ENCODE data around the gene CCDC120.

Gene CCDC120

DNA sequence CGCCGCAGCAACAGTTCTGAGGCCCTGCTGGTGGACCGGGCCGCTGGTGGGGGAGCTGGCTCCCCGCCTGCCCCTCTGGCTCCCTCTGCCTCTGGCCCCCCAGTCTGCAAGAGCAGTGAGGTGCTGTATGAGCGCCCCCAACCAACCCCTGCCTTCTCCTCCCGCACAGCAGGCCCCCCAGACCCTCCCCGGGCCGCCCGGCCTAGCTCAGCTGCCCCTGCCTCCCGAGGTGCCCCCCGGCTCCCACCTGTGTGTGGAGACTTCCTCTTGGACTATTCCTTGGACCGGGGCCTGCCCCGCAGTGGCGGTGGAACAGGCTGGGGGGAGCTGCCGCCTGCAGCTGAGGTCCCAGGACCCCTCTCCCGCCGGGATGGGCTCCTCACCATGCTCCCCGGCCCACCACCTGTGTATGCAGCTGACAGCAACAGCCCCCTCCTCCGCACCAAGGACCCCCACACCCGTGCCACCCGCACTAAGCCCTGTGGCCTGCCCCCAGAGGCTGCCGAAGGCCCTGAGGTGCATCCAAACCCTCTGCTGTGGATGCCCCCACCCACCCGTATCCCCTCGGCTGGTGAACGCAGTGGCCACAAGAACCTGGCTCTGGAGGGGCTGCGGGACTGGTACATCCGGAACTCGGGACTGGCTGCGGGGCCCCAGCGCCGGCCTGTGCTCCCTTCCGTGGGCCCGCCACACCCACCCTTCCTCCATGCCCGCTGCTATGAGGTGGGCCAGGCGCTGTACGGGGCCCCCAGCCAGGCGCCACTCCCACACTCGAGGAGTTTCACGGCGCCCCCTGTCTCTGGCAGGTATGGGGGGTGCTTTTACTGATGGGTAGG lies 8.7 kb downstream of the CCDC120 start:
- DNase-seq (no peak), ATAC-seq (replicated peaks) (no peak)
- Mint-ChIP-seq H3K27me3 (no peaks in the 10 kb centered on the region), H3K36me3 (ENCODE audit: insufficient read depth) (peaks cover 6% of the 10 kb centered on the region), H3K9me3 (no peaks in the 10 kb centered on the region), H3K4me1 (ENCODE audit: low read depth in 2 of 2) (peaks cover 0 to 3% of the 10 kb centered on the region in 2 donors), H3K27ac (no peak overlapping the region), H3K4me3 (no peak overlapping the region)

DNA sequence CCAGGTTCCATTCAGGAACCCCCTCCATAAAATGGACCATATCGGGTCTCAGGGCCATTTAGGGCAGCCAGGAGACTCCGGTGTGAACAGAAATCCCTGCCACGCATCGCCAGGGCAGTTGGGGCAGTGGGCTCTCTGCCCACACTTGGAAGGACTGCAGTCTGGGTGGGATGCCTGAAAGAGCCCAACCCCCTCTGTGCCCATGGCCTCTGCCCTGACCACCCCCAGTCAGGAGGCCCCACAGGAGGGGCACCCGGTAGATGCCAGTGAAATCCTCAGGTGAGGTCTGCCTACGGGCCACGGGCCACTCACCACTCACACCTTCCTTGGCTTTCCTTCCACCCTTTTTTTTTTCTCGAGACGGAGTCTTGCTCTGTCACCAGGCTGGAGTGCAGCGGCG lies 10.2 kb downstream of the CCDC120 start:
- H3K4me1 Mint-ChIP-seq (ENCODE audit: low read depth in 2 of 2) = peaks cover 8 to 14% of the 10 kb centered on the region in 2 donors

DNA sequence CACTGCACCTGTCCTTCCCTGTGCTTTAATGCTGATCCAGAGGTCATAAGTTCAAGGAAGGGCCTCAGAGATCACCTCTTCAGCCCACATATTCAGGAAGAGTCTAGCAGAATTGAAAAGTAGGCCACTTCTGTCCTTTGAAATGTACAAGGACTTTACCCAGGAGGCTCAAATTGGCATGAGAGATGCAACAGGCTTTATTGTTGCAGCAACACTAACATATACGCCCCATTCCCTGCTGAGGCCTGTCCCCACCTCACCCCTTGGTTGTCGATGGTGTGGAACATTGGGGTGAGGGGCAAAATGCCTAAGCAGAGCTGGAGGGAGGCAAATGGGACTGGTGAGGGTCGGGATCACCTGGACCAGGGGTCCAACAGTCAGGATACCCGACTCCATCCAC lies 12.2 kb downstream of the CCDC120 start:
- no peak for ATAC-seq (replicated peaks)
- Mint-ChIP-seq H3K9me3 (no peaks in the 10 kb centered on the region), H3K4me1 (ENCODE audit: low read depth in 2 of 2) (peaks cover 8 to 16% of the 10 kb centered on the region in 2 donors), H3K27ac (peak overlapping the region in 1 of 2 donors; percentile 79), H3K4me3 (no peak overlapping the region), H3K27me3 (no peaks in the 10 kb centered on the region), H3K36me3 (ENCODE audit: insufficient read depth) (peaks cover 15% of the 10 kb centered on the region)
- no peak for DNase-seq

More for the DNA sequence above, 10.2 kb downstream of the CCDC120 start:
- DNase-seq (no peak), ATAC-seq (replicated peaks) (no peak)
- no peaks in the 10 kb centered on the region for H3K27me3 Mint-ChIP-seq
- peaks cover 13% of the 10 kb centered on the region for H3K36me3 Mint-ChIP-seq (ENCODE audit: insufficient read depth)
- H3K4me3 Mint-ChIP-seq = no peak overlapping the region
- H3K27ac Mint-ChIP-seq = no peak overlapping the region
- H3K9me3 Mint-ChIP-seq = no peaks in the 10 kb centered on the region

DNA sequence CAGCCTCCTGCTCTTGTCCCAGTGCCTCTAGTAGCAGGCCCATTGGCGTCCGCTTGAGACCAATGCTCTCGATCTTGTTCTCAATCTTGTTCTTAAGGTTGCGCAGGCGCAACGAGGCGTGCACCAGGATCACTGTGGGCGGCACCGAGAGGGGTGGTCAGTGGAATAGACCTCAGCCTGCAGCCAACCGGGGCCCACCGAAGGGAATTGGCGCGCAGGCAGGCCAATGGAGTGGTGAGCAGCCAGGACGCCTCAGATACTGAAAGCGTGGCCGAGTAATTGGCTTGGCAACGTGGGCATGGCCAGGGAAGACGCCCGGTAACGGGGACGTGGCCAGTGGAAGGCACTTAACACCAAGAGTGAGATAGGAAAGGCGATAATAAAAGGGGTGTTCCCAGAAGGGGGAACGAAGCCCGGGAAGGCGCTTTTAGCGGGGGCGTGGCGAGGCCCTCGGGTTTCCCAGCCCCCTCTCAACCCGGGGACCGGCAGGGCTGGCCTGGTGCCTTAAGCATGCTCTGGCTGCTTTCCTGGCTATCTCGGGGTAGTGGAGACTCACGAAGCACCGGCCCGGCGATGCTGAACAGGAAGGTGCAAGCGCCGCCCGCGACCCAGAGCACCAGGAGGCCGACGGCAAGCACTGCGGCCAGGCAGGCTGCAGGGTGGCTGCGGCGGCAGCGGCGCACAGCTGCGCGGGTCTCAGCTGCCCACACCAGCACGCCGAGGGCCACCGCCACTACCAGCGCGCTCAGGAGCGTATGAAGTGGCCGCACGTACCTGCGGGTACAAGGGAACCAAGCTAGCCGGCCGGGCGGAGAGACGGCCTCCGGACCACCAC lies 13.3 kb downstream of the CCDC120 start:
- Mint-ChIP-seq H3K9me3 (no peaks in the 10 kb centered on the region), H3K4me3 (peak overlapping the region; percentile 85 to 89)

DNA sequence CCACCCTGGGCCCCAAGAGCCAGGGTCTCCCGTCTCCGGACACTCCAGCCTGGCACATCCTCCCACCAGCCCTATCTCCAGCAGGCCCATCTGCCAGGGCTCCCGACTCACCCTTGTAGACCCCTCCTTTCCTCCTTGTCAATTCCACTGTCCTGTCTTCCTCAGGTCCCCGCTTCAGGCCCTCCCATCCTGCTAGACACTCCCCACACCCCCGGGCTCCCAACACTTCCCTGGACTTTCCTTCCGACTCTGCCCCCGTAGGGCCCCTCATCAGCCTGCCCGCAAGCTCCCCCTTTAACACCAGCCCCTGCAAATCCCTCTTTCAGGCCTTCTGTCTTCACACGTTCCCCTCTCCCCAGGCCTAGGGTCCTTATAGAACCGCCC lies 13.9 kb downstream of the CCDC120 start:
- Mint-ChIP-seq H3K27me3 (no peaks in the 10 kb centered on the region), H3K36me3 (ENCODE audit: insufficient read depth) (peaks cover 20% of the 10 kb centered on the region), H3K9me3 (no peaks in the 10 kb centered on the region), H3K4me1 (ENCODE audit: low read depth in 2 of 2) (peaks cover 8 to 16% of the 10 kb centered on the region in 2 donors), H3K27ac (peak overlapping the region; percentile 93 to 98), H3K4me3 (peak overlapping the region; percentile 85 to 89)
- no peak for DNase-seq
- ATAC-seq (replicated peaks) = no peak

More for the DNA sequence above, 13.3 kb downstream of the CCDC120 start:
- Mint-ChIP-seq H3K36me3 (ENCODE audit: insufficient read depth) (peaks cover 21% of the 10 kb centered on the region), H3K27ac (peak overlapping the region; percentile 93 to 98), H3K4me1 (ENCODE audit: low read depth in 2 of 2) (peaks cover 8 to 16% of the 10 kb centered on the region in 2 donors), H3K27me3 (no peaks in the 10 kb centered on the region)
- DNase-seq (no peak), ATAC-seq (replicated peaks) (no peak)

DNA sequence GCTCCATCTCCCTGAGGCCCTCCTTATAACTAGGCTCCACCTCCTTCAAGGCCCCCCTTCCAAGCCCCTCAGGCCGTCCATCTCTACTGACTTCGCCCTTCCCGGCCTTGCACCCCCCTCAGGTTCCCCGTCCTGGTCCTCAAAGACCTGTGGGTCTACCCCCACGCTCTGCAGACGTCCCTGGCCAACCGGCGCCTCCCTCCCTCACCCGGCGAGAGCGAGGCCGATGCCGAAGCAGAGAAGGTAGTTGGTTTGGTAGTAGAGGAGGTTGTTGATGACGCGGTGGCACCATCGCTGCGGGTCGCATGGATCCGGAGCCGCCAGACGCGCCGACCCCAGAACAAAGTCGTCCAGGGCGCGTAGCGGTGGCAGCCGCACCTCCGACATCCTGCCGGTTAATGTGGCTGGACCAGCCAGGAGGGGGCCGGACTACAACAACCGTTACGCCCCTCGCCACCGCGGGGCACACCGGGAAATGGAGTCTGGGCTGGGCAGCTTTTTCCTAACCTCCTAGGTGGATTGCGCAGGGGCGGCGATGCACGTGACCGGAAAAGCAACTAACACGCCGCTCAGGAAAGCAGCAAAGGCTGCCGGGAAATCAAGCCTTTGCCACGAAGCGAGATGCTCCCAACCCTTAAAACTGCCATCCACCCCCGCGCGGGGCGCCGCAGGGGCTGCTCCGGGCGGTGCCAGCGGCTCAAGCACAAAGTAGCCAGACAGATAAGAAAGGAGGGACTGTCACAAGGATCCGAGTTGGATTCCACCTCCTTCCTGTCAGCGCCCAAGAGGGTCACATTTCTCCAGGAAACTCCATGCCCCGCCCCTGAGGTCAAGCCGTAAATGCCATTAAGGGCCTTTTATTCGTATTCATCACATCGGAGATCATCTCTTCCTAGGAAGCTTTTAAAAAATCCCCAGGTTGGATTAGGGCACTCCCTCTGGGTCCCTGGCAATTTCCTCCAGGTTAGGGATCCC lies 15.1 kb downstream of the CCDC120 start, which contains the start of gene PRAF2:
PRAF2 (minus strand) TSS at position 402 of the 975 bp plus-strand sequence; CDS start at position 387, 15 bp downstream.
- H3K9me3 Mint-ChIP-seq = no peaks in the 10 kb centered on the region
- H3K36me3 Mint-ChIP-seq (ENCODE audit: insufficient read depth) = peaks cover 29% of the 10 kb centered on the region
- ATAC-seq (replicated peaks) = peak; percentile 91
- H3K27ac Mint-ChIP-seq = peak within 1 kb of the TSS; percentile 93 to 98
- peaks cover 13 to 20% of the 10 kb centered on the region in 2 donors for H3K4me1 Mint-ChIP-seq (ENCODE audit: low read depth in 2 of 2)
- peak within 1 kb of the TSS; percentile 85 to 89 for H3K4me3 Mint-ChIP-seq
- H3K27me3 Mint-ChIP-seq = no peaks in the 10 kb centered on the region
- DNase-seq = peak; percentile 82 to 84 (median 84)

DNA sequence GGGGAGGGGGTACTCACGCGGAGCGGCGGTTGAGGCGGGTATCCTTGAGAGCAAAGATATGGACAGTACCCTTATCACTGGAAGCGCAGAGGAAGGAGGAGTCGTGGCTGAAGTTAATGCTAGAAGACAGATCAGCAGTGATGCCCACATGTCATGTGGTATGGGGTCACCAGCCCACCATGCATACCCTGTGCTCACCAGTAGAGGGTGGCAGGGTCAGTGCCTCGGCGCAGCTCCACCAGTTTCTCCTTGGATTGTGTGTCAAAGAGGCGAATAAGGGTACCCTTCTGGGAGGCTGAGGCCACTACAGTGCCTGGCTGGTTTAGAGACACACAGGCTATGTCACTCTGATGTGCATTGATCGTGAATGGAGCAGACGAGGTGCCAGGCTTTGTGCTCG lies 16.5 kb downstream of the CCDC120 start:
- Mint-ChIP-seq H3K4me3 (no peak overlapping the region), H3K27me3 (no peaks in the 10 kb centered on the region), H3K4me1 (ENCODE audit: low read depth in 2 of 2) (peaks cover 22 to 26% of the 10 kb centered on the region in 2 donors), H3K9me3 (no peaks in the 10 kb centered on the region), H3K27ac (peak overlapping the region; percentile 12 to 31), H3K36me3 (ENCODE audit: insufficient read depth) (peaks cover 35% of the 10 kb centered on the region)
- ATAC-seq (replicated peaks) (no peak), DNase-seq (no peak)

DNA sequence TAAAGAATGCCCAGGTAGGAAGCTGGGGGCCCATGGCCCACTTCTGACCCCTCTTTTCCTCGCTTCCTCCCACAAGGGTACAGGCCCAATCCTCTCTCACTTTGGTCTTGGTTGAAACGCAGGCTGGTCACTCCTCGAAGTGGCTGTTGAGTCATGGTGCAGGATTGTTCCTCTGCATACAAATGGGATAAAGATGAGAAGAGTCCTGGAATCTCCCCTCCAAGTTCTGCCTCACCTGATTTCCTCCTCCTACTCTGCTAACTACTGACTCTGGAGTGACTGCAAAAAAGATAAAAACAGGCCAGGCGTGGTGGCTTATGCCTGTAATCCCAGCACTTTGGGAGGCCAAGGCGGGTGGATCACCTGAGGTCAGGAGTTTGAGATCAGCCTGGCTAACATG lies 19.1 kb downstream of the CCDC120 start:
- peaks cover 35% of the 10 kb centered on the region for H3K36me3 Mint-ChIP-seq (ENCODE audit: insufficient read depth)
- H3K4me3 Mint-ChIP-seq = no peak overlapping the region
- peak overlapping the region in 1 of 2 donors; percentile 98 for H3K27ac Mint-ChIP-seq
- no peaks in the 10 kb centered on the region for H3K9me3 Mint-ChIP-seq
- DNase-seq = no peak
- no peak for ATAC-seq (replicated peaks)
- peaks cover 20% of the 10 kb centered on the region in 2 donors for H3K4me1 Mint-ChIP-seq (ENCODE audit: low read depth in 2 of 2)
- no peaks in the 10 kb centered on the region for H3K27me3 Mint-ChIP-seq

DNA sequence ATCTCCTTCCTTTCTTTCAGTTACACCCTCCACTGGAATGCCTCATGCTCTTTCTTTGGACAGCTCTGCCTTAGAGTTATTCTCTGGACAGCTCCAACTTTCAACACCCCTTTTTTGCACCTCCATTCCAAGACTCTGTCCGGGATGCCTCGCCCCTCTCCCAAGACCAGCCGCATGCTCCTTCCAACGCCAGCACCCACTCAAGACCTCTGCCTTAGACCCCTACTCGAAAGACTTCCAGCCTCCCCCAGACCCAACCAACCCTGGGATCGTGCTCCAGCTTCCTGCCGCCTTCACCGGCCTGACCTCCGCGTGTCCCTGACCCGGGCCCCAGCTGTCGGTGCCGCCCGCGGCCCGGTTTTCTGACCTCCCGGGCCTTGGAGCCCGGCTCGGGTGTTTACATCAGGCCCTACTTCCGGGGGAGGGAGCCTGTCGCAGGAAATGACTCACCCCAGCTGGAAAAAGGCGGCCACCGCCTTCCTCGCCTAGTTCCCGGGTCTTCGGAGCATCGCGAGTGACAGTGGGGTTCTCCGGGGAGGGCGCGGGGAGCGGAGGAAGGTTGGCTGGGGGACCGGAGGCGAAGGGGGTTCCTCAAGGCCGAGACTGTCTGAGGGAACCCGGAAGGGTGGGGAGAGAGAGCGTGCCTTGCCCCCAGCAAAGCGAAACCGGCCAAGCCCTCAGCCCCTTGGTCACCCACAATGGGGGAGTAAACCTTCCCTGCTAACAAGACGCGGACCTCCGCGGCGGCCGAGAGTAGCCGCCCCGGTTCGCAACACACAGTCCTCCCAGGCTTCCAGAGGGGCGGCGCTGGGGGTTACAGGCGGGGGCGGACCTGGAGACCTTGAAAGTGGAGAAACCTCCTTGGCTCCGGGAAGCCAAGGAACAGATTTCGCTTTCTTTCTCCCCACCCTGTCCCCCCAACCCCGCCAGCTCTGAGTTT lies 21.0 kb downstream of the CCDC120 start, which contains the start of gene WDR45:
WDR45 (minus strand) TSS at position 399 of the 940 bp plus-strand sequence. CDS start 1,792 bp downstream, outside the sequence.
- Mint-ChIP-seq H3K36me3 (ENCODE audit: insufficient read depth) (peaks cover 26% of the 10 kb centered on the region), H3K27ac (peak within 1 kb of the TSS; percentile 97 to 98), H3K27me3 (no peaks in the 10 kb centered on the region), H3K4me3 (peak within 1 kb of the TSS; percentile 87 to 90), H3K4me1 (ENCODE audit: low read depth in 2 of 2) (peaks cover 10 to 13% of the 10 kb centered on the region in 2 donors), H3K9me3 (no peaks in the 10 kb centered on the region)
- ATAC-seq (replicated peaks) = peak; percentile 83
- DNase-seq = peak; percentile 51 to 64 (median 60)

DNA sequence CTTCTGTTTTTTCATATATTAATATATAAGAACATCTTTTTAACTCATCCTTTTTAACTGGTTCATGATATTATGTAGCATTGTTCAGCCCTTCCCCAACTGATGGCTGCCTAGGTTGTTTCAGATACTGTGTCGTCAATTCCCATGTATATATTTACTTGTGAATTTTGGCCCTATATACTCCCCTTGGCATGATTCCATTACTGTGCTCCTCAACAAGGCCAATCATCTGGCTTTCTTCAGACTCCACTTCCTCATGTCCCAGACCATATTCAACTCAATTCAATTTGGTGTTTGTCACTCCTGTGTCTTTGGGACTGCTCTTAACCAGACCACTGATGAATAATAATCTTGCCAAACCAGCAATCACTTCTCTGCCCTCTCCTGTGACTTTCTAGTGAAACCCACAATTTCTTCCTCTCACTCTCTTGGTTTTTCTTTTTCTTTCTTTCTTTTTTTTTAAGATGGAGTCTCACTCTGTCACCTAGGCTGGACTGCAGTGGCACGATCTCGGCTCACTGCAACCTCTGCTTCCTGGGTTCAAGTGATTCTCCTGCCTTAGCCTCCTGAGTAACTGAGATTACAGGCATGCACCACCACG lies 23.6 kb downstream of the CCDC120 start:
- no peaks in the 10 kb centered on the region for H3K9me3 Mint-ChIP-seq
- H3K4me3 Mint-ChIP-seq = no peak overlapping the region
- H3K27ac Mint-ChIP-seq = no peak overlapping the region
- H3K27me3 Mint-ChIP-seq = no peaks in the 10 kb centered on the region
- peaks cover 19% of the 10 kb centered on the region for H3K36me3 Mint-ChIP-seq (ENCODE audit: insufficient read depth)
- ATAC-seq (replicated peaks) (no peak), DNase-seq (no peak)
- peaks cover 10 to 13% of the 10 kb centered on the region in 2 donors for H3K4me1 Mint-ChIP-seq (ENCODE audit: low read depth in 2 of 2)

DNA sequence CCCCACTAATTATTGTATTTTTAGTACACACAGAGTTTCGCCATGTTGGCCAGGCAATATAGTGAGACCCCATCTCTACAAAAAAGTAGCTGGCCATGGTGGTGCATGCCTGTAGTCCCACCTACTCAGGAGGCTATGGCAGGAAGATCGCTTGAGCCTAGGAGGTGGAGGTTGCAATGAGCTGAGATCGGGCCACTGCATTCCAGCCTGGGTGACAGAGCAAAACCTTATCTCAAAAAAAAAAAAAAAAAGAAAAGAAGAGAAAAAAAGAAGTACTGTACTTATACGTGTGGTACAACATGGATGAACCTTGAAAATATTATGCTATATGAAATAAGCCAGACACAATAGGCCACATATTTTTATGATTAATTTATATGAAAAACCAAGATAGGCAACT lies 30.8 kb downstream of the CCDC120 start:
- Mint-ChIP-seq H3K9me3 (no peaks in the 10 kb centered on the region), H3K4me1 (ENCODE audit: low read depth in 2 of 2) (no peaks in the 10 kb centered on the region), H3K36me3 (ENCODE audit: insufficient read depth) (no peaks in the 10 kb centered on the region), H3K27ac (no peak overlapping the region), H3K4me3 (no peak overlapping the region), H3K27me3 (no peaks in the 10 kb centered on the region)
- DNase-seq = no peak
- ATAC-seq (replicated peaks) = no peak
